Measurements from ENCODE around the gene LENG1.

Gene LENG1

DNA sequence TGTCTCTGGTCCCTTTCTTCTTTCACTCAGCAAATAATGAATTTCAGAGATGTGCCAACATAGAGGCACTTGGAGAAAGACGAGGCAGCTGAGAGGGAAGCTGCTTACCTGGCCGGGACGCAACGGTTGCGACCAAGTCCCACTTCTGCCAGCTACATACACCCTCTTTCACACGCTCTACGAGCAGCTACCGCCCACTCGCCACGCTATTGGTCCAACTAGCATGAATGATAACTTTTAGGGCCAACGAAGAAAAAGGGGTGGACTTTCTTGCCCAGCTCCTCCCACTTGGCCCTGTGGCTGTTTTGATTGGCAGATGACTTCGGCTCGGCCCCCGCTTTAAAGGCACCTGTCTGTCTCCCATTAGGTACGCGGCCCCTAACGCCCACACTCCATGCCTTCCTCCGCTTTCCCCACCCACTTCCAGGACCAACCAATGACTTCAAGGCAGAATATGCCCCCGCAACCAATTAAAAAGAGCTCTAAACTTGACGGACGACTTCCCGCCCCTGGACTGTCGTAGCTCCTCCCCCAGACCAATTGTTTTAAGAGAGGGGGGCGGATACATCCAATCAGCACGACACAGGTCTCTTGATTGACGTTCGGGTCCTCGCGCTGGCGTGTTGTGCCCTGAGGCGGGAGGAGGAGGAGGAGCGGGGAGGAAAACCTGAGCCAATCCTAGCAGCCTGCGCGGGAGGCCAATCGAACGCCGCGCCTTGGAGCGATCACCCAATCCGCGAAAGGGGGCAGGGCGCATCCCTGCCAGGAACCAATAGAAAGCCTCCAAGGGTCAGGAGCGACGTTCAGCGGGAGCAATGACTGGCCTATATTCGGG, 22.4 kb downstream of the LENG1 start:
- Mint-ChIP-seq H3K27ac (peak overlapping the region; percentile 98), H3K27me3 (ENCODE audit: low read depth, poor library complexity) (peaks cover 3% of the 10 kb centered on the region), H3K4me1 (peaks cover 50% of the 10 kb centered on the region), H3K36me3 (ENCODE audit: low read depth) (peaks cover 11% of the 10 kb centered on the region), H3K4me3 (peak overlapping the region; percentile 92), H3K9me3 (peaks cover 6% of the 10 kb centered on the region)
- TF ChIP-seq CTCF (IDR thresholded peaks at IDR 0.05) = no peak
- peak; percentile 97 for DNase-seq

DNA sequence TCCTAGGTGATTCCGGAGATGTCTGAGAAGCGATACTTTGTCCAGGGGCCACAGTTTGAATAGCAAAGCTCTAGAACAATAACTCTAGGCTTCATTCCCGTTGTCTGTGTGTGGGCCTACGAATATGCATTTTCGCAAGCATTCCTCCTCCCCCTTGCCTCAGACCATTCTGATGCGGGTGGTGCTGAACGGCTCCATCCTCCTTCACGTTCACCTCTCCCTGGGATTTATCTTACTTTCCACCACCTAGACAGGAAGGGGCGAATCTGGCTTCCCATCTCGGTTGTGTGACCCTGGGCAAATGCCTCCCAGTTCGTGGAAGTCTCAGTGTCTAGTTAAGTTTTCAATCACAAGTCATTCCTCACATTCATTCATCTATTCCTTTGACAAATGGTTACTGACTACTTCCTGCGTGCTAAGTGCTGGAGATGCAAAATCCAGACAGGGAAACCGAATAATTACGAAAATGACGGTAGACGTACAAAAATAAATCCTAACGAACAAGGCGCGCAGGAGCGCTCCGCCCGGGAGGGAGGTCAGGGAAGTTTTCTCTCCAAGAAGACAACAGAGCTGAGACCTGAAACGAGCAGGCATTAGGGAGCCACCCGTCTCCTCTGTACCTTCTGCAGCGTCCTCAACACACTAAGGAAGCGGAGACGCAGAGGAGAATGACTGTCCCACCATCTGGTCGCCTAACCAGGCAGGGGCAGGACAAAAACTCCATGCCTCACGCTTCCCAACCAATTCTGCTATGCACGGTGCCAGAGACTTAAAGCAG, 23.2 kb downstream of the LENG1 start:
- Mint-ChIP-seq H3K36me3 (ENCODE audit: low read depth) (peaks cover 8% of the 10 kb centered on the region), H3K4me3 (peak overlapping the region; percentile 92), H3K27ac (peak overlapping the region; percentile 98), H3K9me3 (peaks cover 6% of the 10 kb centered on the region), H3K27me3 (ENCODE audit: low read depth, poor library complexity) (peaks cover 3% of the 10 kb centered on the region), H3K4me1 (peaks cover 46% of the 10 kb centered on the region)
- TF ChIP-seq CTCF (IDR thresholded peaks at IDR 0.05) = no peak
- no peak for DNase-seq

DNA sequence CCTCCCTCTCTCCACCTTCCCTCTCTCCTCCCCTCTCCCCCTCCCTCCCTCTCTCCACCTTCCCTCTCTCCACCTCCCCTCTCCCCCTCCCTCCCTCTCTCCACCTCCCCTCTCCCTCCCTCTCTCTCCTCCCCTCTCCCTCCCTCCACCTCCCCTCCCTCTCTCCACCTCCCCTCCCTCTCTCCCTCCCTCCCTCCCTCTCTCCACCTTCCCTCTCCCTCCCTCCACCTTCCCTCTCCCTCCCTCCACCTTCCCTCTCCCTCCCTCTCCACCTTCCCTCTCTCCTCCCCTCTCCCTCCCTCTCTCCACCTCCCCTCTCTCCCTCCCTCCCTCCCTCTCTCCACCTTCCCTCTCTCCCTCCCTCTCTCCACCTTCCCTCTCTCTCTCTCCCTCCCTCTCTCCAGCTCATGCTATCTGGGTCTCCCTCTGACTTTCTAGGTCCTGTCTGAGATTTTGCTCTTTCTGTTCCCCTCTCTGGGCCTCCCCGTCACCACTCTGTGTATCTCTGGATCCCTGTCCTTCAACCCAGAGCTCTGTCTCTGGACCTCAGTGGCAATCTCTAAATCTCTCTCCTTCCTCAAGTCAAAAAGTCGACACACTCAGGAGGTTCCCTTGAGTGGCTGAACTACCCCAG, 25.4 kb downstream of the LENG1 start:
- no peak for TF ChIP-seq CTCF (IDR thresholded peaks at IDR 0.05)

GRCh38 chr19:54133312-54133956, 26.1 kb downstream of the LENG1 start:
- H3K27ac Mint-ChIP-seq = no peak overlapping the region
- H3K36me3 Mint-ChIP-seq (ENCODE audit: low read depth) = no peaks in the 10 kb centered on the region
- peaks cover 21% of the 10 kb centered on the region for H3K4me1 Mint-ChIP-seq
- peak; percentile 26 for DNase-seq
- no peak overlapping the region for H3K4me3 Mint-ChIP-seq
- no peak for TF ChIP-seq CTCF (IDR thresholded peaks at IDR 0.05)
- peaks cover 6% of the 10 kb centered on the region for H3K9me3 Mint-ChIP-seq
- peaks cover 3% of the 10 kb centered on the region for H3K27me3 Mint-ChIP-seq (ENCODE audit: low read depth, poor library complexity)

More for the DNA sequence above, 25.4 kb downstream of the LENG1 start:
- Mint-ChIP-seq H3K27ac (peak overlapping the region; percentile 31), H3K36me3 (ENCODE audit: low read depth) (no peaks in the 10 kb centered on the region), H3K4me1 (peaks cover 27% of the 10 kb centered on the region), H3K9me3 (peaks cover 6% of the 10 kb centered on the region), H3K27me3 (ENCODE audit: low read depth, poor library complexity) (peaks cover 3% of the 10 kb centered on the region), H3K4me3 (no peak overlapping the region)
- no peak for DNase-seq

- Mint-ChIP-seq H3K27me3 (ENCODE audit: low read depth, poor library complexity) (no peaks in the 10 kb centered on the region), H3K36me3 (ENCODE audit: low read depth) (peaks cover 16% of the 10 kb centered on the region), H3K4me1 (peaks cover 5% of the 10 kb centered on the region), H3K27ac (no peak overlapping the region), H3K9me3 (peaks cover 5% of the 10 kb centered on the region), H3K4me3 (no peak overlapping the region)
- no peak for DNase-seq
- TF ChIP-seq CTCF (IDR thresholded peaks at IDR 0.05) = no peak
Measured at GRCh38 chr19:54129617-54129996, 29.9 kb downstream of the LENG1 start.
